Measurements from ENCODE around the gene ATP1A2. TPM values are rescaled to one million over a fixed set of nuclear protein-coding genes. Genes with fewer than 3 reads are reported as not detected.

Gene ATP1A2
- total and polyA plus RNA-seq, 4 donors: 0.09 to 1.5 (median 0.29) TPM

DNA sequence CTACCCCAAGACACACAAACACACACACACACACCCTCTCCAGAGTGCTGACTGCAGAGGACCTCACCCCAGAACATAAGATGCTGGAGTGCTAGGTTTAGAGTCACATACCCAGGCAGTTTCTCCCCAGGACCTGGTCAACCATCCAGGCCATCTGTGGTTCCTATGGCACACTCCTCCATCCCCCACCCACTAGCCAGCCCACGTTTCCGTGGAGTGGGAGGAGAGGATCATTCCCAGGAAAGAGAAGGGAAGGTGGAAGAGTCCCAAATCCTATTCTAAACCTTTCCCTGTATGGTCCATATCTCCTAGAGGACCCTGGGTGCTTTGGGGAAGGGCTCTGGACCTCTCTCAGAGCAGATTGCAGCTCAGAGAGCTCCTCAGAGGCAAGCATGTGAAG is 33.1 kb upstream of the ATP1A2 start:
- Histone ChIP-seq H3K4me1 (ENCODE audit: control insufficient read depth in 4 of 4, insufficient read depth in 4 of 4, low read length in 3 of 4) (peaks cover 0 to 9% (median 5%) of the 10 kb centered on the region in 4 donors), H3K4me3 (ENCODE audit: low read depth in 1 of 3, low read length in 3 of 3) (no peak overlapping the region), H3K9me3 (ENCODE audit: control insufficient read depth in 4 of 4, low read length in 3 of 4) (no peaks in the 10 kb centered on the region), H3K36me3 (ENCODE audit: control insufficient read depth in 4 of 4, insufficient read depth in 3 of 4, low read depth in 1 of 4, low read length in 3 of 4) (no peaks in the 10 kb centered on the region), H3K9ac (ENCODE audit: low read depth in 1 of 2, low read length in 2 of 2) (no peak overlapping the region), H3K27me3 (ENCODE audit: control insufficient read depth in 4 of 4, insufficient read depth in 4 of 4, low read length in 3 of 4) (peaks cover 0 to 8% (median 3%) of the 10 kb centered on the region in 4 donors), H3K27ac (ENCODE audit: low read depth in 1 of 2, low read length in 2 of 2) (no peak overlapping the region)
- no peak for DNase-seq (ENCODE audit: low spot score)
- 38% methylated on average over 2 of the region's 2 CpGs for WGBS
- TF ChIP-seq EGR1 (IDR thresholded peaks at IDR 0.05; ENCODE audit: low read depth in 2 of 2) (no peak), YY1 (IDR thresholded peaks at IDR 0.05) (no peak), RXRA (IDR thresholded peaks at IDR 0.05) (no peak), JUND (IDR thresholded peaks at IDR 0.05) (no peak), GABPA (IDR thresholded peaks at IDR 0.05 in 1 of 2, conservative IDR thresholded peaks at IDR 0.05 in 1 of 2) (no peak), HNF4G (IDR thresholded peaks at IDR 0.05) (no peak), FOXA2 (IDR thresholded peaks at IDR 0.05) (no peak), TAF1 (conservative IDR thresholded peaks at IDR 0.05) (no peak), FOXA1 (IDR thresholded peaks at IDR 0.05) (no peak), NR2F2 (IDR thresholded peaks at IDR 0.05) (no peak), SP1 (IDR thresholded peaks at IDR 0.05) (no peak), HNF4A (conservative IDR thresholded peaks at IDR 0.05) (no peak), RAD21 (IDR thresholded peaks at IDR 0.05) (no peak)
- TF ChIP-seq, protein P1, sequence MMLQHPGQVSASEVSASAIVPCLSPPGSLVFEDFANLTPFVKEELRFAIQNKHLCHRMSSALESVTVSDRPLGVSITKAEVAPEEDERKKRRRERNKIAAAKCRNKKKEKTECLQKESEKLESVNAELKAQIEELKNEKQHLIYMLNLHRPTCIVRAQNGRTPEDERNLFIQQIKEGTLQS (IDR thresholded peaks at IDR 0.05): no peak
- TF ChIP-seq, protein P2, sequence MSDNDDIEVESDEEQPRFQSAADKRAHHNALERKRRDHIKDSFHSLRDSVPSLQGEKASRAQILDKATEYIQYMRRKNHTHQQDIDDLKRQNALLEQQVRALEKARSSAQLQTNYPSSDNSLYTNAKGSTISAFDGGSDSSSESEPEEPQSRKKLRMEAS (IDR thresholded peaks at IDR 0.05): no peak
- TF ChIP-seq, protein P3, sequence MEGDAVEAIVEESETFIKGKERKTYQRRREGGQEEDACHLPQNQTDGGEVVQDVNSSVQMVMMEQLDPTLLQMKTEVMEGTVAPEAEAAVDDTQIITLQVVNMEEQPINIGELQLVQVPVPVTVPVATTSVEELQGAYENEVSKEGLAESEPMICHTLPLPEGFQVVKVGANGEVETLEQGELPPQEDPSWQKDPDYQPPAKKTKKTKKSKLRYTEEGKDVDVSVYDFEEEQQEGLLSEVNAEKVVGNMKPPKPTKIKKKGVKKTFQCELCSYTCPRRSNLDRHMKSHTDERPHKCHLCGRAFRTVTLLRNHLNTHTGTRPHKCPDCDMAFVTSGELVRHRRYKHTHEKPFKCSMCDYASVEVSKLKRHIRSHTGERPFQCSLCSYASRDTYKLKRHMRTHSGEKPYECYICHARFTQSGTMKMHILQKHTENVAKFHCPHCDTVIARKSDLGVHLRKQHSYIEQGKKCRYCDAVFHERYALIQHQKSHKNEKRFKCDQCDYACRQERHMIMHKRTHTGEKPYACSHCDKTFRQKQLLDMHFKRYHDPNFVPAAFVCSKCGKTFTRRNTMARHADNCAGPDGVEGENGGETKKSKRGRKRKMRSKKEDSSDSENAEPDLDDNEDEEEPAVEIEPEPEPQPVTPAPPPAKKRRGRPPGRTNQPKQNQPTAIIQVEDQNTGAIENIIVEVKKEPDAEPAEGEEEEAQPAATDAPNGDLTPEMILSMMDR (IDR thresholded peaks at IDR 0.05; ENCODE audit: low read depth, low read length, missing input control): no peak
- TF ChIP-seq, protein P4, sequence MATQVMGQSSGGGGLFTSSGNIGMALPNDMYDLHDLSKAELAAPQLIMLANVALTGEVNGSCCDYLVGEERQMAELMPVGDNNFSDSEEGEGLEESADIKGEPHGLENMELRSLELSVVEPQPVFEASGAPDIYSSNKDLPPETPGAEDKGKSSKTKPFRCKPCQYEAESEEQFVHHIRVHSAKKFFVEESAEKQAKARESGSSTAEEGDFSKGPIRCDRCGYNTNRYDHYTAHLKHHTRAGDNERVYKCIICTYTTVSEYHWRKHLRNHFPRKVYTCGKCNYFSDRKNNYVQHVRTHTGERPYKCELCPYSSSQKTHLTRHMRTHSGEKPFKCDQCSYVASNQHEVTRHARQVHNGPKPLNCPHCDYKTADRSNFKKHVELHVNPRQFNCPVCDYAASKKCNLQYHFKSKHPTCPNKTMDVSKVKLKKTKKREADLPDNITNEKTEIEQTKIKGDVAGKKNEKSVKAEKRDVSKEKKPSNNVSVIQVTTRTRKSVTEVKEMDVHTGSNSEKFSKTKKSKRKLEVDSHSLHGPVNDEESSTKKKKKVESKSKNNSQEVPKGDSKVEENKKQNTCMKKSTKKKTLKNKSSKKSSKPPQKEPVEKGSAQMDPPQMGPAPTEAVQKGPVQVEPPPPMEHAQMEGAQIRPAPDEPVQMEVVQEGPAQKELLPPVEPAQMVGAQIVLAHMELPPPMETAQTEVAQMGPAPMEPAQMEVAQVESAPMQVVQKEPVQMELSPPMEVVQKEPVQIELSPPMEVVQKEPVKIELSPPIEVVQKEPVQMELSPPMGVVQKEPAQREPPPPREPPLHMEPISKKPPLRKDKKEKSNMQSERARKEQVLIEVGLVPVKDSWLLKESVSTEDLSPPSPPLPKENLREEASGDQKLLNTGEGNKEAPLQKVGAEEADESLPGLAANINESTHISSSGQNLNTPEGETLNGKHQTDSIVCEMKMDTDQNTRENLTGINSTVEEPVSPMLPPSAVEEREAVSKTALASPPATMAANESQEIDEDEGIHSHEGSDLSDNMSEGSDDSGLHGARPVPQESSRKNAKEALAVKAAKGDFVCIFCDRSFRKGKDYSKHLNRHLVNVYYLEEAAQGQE (IDR thresholded peaks at IDR 0.05): no peak
- TF ChIP-seq, protein P5, sequence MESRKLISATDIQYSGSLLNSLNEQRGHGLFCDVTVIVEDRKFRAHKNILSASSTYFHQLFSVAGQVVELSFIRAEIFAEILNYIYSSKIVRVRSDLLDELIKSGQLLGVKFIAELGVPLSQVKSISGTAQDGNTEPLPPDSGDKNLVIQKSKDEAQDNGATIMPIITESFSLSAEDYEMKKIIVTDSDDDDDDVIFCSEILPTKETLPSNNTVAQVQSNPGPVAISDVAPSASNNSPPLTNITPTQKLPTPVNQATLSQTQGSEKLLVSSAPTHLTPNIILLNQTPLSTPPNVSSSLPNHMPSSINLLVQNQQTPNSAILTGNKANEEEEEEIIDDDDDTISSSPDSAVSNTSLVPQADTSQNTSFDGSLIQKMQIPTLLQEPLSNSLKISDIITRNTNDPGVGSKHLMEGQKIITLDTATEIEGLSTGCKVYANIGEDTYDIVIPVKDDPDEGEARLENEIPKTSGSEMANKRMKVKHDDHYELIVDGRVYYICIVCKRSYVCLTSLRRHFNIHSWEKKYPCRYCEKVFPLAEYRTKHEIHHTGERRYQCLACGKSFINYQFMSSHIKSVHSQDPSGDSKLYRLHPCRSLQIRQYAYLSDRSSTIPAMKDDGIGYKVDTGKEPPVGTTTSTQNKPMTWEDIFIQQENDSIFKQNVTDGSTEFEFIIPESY (IDR thresholded peaks at IDR 0.05): no peak
